ENCODE measurements around the gene DLGAP1.
"Not testable (repeated sequence)": the region's sequence is repeated elsewhere in the genome, so short reads cannot be mapped to it uniquely, and the experiment has no call there.

GRCh38 chr18:3608099-3608453 lies 847.0 kb downstream of the DLGAP1 start:
- not testable (repeated sequence) for TF ChIP-seq EP300 (IDR thresholded peaks at IDR 0.05; ENCODE audit: borderline replicate concordance in 1 of 2, low read depth in 2 of 2, low read length in 2 of 2); CTCF (IDR thresholded peaks at IDR 0.05; ENCODE audit: control extremely low read depth in 1 of 3, insufficient read depth in 1 of 3, low read depth in 1 of 3, low read length in 3 of 3)
